CD4-positive, alpha-beta T cell treated with Interleukin-12 subunit alpha and Interleukin-12 subunit beta, for 1 hour (primary cell): Measurements from ENCODE around the gene BHLHE41.

Source experiments
- DNase-seq: peaks from one replicate; pipeline ENCODE4 v3.0.0-alpha.2; 2020

BHLHE41 gene

DNA sequence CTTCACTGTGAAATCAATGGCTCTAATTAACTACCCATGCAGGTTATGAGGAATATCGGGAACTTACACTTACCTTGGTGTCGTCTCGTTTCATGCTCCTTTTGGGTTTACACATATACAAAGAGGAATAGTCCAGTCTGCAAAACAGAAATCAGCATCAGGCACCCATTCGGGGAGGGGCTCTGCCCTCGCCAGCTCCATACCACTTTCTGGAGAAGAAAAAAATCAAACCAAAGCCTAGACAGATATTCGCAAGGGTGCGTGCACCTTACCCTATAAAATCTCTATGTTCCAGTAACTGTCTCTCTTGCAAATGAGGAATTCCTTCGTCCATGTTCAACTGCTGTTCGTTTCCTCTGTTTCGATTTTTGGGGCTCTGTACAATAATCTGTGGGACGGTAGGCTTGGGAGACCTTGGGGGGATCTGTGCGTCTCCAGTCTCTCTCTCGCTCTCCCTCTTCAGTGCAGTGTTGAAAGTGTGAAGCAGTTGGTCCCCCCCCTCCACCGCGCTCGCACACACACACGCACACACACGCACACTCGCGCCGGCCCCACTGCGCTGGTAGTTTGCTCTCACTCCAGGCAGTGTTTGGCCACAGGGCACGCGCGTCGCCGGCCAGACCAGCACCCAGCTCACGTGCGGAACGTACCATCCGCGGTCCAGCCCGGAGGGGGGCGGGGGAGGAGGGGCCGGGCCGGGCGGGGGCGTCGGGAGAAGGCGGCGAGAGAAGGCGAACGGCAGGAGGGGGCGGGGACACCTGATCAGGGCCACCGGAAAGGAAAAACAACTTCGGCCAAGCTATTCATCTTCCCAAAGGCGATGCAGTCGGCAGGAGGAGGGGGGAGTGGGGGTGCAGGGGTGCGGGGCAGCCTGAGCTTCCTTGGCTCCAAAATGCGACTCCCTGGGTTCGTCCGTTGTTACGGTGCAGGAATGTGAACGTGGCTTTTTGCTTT, at the start of gene BHLHE41:
TSS of gene BHLHE41 (minus strand) at position 592 of the 954 bp plus-strand sequence. CDS start at position 334, 258 bp downstream.
- DNase-seq: no peak

- DNase-seq: no peak
Observed at GRCh38 chr12:26172946-26173552, 48.2 kb upstream of the BHLHE41 start.

- DNase-seq: no peak
Observed at GRCh38 chr12:26172539-26172938, 47.7 kb upstream of the BHLHE41 start.

- no peak for DNase-seq
Observed at GRCh38 chr12:26172013-26172412, 47.2 kb upstream of the BHLHE41 start.

DNA sequence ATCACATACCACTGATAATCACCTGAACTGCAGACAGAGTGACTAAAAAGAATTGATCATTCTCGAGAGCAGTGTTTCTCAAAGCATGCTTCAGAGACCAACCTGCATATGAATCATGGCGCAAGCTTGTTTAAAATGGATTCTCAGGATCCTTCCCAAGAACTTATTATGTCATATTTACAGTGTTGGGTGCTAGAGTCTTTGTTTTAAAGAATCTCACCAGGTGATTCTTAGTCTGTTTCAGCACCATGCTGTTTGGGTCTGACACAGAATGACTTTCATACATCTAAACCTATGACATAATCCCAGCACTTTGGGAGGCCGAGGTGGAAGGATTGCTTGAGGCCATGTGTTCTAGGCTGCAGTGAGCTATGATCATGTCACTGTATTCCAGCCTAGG, 39.3 kb upstream of the BHLHE41 start:
- no peak for DNase-seq

DNA sequence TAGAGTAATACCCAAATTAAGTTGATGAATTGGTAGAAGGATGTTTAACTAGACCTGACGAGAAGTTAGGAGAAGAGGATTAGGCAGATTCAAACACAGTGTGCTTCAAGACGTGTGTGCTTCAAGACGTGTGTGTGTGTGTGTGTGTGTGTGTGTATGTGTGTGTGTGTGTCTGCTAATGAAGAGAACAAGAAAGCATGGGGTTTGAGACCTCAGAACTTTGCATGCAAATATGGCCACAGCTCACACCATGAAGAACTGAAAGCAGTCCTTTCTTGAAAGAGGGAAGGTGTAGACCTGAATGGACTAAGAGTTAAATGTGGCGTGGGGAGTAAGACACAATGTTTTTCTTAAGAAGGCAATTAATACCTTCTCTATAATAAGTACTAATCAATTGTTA, 38.1 kb upstream of the BHLHE41 start:
- no peak for DNase-seq

GRCh38 chr12:26162174-26162573, 37.3 kb upstream of the BHLHE41 start:
- no peak for DNase-seq

GRCh38 chr12:26158078-26158764, 33.4 kb upstream of the BHLHE41 start:
- DNase-seq: no peak

DNA sequence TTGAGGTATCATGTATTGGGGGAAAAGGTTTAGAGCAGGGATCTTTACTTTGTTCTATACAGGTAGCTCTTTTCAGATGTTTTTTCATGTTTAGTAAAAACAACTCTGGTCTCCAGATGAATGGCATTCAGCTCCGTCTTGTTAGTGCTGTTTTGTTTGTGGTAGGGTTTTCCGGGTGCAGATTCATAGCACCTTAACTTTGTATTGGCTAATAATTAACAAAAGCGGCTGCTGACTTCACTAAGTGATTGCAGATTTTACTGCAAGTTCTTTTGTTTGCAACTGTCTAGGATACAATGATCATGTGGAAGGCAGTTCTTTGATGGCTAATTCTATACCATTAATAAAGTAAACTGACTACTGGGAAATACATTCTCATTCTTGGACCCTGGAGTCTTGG, 32.2 kb upstream of the BHLHE41 start:
- no peak for DNase-seq

- no peak for DNase-seq
Observed at GRCh38 chr12:26156201-26156871, 31.5 kb upstream of the BHLHE41 start.

- DNase-seq: no peak
Observed at GRCh38 chr12:26153421-26154154, 28.8 kb upstream of the BHLHE41 start.

- no peak for DNase-seq
Observed at GRCh38 chr12:26152507-26153102, 27.8 kb upstream of the BHLHE41 start.

GRCh38 chr12:26150736-26151450, 26.1 kb upstream of the BHLHE41 start:
- no peak for DNase-seq

- DNase-seq: no peak
Observed at GRCh38 chr12:26149968-26150500, 25.2 kb upstream of the BHLHE41 start.

GRCh38 chr12:26148291-26148690, 23.5 kb upstream of the BHLHE41 start:
- no peak for DNase-seq

DNA sequence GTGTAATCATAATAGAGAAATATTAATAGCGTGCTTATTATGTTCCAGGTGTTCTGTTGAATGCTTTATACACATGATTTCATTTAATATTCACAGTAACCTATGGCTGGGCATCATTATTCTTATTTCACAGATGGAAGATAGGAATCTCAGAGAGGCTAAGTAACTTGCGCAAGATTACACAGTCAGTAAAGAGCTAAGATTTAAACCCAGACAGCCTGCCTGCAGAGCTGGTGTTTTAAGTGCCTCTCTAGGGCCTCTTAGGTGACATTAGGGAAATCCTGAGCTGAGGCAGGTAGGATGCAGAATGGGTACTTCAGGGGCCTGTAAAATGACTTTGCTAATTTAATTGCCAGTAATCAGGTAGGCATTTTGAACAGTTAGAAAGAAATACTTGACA, 18.5 kb upstream of the BHLHE41 start:
- no peak for DNase-seq

- DNase-seq: no peak
Observed at GRCh38 chr12:26138860-26139259, 14.0 kb upstream of the BHLHE41 start.

DNA sequence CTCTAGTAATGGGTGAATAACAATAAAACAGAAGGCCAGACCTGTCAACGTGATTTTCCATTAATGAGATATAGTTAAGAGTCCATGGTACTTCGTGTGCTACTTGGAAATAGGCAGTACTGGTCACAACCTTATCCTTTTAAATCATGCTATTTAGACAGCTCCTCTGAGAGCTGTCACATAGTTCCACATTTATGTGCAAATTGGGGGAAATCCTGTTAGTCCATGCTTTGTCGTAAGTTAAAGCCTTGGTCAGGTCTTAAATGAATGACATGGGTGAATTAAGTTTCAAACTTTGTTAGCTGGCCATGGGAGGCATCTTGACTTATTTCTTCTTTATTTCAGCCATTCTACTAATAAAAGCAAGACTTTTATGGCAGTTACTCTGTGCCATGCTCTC, 11.9 kb upstream of the BHLHE41 start:
- no peak for DNase-seq

- no peak for DNase-seq
Observed at GRCh38 chr12:26135571-26135970, 10.7 kb upstream of the BHLHE41 start.

DNA sequence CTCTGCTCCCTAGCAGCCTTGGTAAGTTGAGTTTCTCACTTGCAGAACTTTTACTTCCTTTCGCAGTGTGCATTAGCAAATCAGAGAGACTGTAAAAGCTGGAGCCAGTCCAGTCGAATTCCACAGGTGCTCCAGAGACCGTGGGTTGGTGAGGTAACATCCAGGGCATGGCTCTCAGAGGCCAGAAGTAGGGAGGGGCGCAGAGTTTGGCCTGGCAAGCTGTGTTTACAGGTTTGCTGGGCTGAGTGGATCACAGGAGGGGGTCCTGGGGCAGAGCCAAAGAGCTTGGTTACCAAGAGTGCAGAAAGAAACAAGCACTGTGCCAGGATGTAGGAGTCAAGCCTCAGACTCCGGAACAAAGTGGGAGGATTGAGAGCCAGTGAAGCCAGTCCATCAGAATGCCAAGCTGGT, 10.2 kb upstream of the BHLHE41 start:
- DNase-seq: no peak

DNA sequence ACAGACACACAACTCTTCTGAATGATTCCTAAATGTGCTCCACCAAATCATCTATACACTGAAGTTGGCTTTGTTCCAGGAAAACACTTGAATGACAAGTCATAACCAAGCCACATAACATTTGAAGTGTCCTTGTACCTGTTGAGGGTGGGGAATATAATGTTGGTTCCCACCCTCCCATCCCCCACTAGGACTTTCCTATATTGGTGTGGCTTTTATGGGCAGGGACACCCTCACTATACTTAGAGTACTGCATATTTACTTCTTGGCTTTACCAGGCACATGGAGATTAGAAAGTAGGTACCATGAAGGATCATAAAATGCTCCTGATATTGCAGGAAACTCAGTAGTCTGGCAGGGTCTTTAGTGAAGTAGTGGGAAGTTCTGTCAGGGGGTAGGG, 9.7 kb upstream of the BHLHE41 start:
- DNase-seq: no peak
